HepG2 (cell line): ENCODE results near the gene LGALS14. TPM values are rescaled to one million over a fixed set of nuclear protein-coding genes. Genes with fewer than 3 reads are reported as not detected.

ENCODE experiments used
- ATAC-seq: fragments of 200-7000 bp; cut with Tn5 transposase; 3 replicates; pipeline ENCODE4 v1.9.1; 2020; ENCODE audit warnings: mild to moderate bottlenecking, moderate library complexity
- BruUV-seq: library from RNA; stranded (reverse); fragments of 400-500 nt; replicated peaks from 2 replicates; lab custom pipeline; 2021; lab: Mats Ljungman, UMichigan
- CTCF ChIA-PET: fragments of 300-600 bp; formaldehyde crosslinking; extraction: SDS; loops from one replicate; lab custom pipeline; 2021; ENCODE audit warnings: low total read pairs, inconsistent platforms, low intra/inter-chr PET ratio; lab: Yijun Ruan, JAX
- POLR2A ChIA-PET: fragments of 350-600 bp; sonication (Branson Sonifier 250); formaldehyde crosslinking; loops from one replicate; lab custom pipeline; 2020; ENCODE audit warnings: antibody characterized with exemption, inconsistent platforms; lab: Yijun Ruan, JAX
- DNase-seq: peaks from one replicate; pipeline ENCODE4 v3.0.0-alpha.2; 2015; ENCODE audit warnings: low spot score
- FAIRE-seq: peaks from 3 replicates; lab custom pipeline; 2011; peaks lifted over from hg19 to GRCh38; lab: Jason Lieb, UNC
- H2AFZ ChIP-seq: one replicate; pipeline ENCODE4 v1.6.1; 2011; ENCODE audit warnings: low read length, inconsistent platforms
- H3K27ac ChIP-seq: fragments of 300-600 bp; 3 replicates; pipeline ENCODE4 v1.8.0; 2011; ENCODE audit warnings: mixed run types, mild to moderate bottlenecking, mixed read lengths, low read length, inconsistent platforms; ENCODE audit not compliant: insufficient read depth; ENCODE audit errors: extremely low read length
- H3K27me3 ChIP-seq, 2 experiments: fragments of 200-600 bp in 1 of 2; 2 replicates in 1 of 2; 3 replicates in 1 of 2; pipeline versions ENCODE4 v1.6.0 to v1.8.0; 2011; ENCODE audit warnings: low read length in 2 of 2, mild to moderate bottlenecking in 2 of 2, moderate library complexity in 2 of 2, inconsistent platforms in 1 of 2; ENCODE audit not compliant: insufficient read depth in 2 of 2, control insufficient read depth in 1 of 2
- H3K36me3 ChIP-seq, 2 experiments: fragments of 200-600 bp in 1 of 2; replicated peaks in 1 of 2; 2 replicates in 1 of 2; 3 replicates in 1 of 2; pipeline versions ENCODE4 v1.5.1 to v1.8.0; 2011; ENCODE audit warnings: low read length in 2 of 2, inconsistent platforms in 1 of 2; ENCODE audit not compliant: insufficient read depth in 2 of 2, control insufficient read depth in 1 of 2
- H3K4me1 ChIP-seq: 2 replicates; pipeline ENCODE4 v1.5.1; 2012; ENCODE audit warnings: low read length, inconsistent platforms; ENCODE audit not compliant: insufficient read depth
- H3K4me2 ChIP-seq: 2 replicates; pipeline ENCODE4 v1.6.0; 2011; ENCODE audit warnings: low read depth, low read length, inconsistent platforms
- H3K4me3 ChIP-seq, 3 experiments: fragments of 200-600 bp in 1 of 3; sonication (generic), shearing (Covaris generic) in 1 of 3; replicated peaks in 1 of 3; 2 replicates each; pipeline ENCODE4 v1.5.1; 2011 to 2016; ENCODE audit warnings: low read length in 3 of 3, inconsistent platforms in 2 of 3, low read depth in 2 of 3, mild to moderate bottlenecking in 2 of 3, control low read depth in 1 of 3, mixed read lengths in 1 of 3; ENCODE audit not compliant: insufficient read depth in 1 of 3
- H3K79me2 ChIP-seq: one replicate; pipeline ENCODE4 v1.6.1; 2011; ENCODE audit warnings: low read length, inconsistent platforms; ENCODE audit not compliant: insufficient read depth
- H3K9ac ChIP-seq: 2 replicates; pipeline ENCODE4 v1.6.0; 2011; ENCODE audit warnings: mild to moderate bottlenecking, low read depth, low read length, inconsistent platforms; ENCODE audit not compliant: insufficient read depth
- H3K9me3 ChIP-seq: 2 replicates; pipeline ENCODE4 v1.5.1; 2012; ENCODE audit warnings: mild to moderate bottlenecking, low read length
- H4K20me1 ChIP-seq: 2 replicates; pipeline ENCODE4 v1.6.0; 2011; ENCODE audit warnings: inconsistent platforms, mild to moderate bottlenecking, low read length, moderate library complexity; ENCODE audit not compliant: insufficient read depth
- CBX1 ChIP-seq: IDR thresholded peaks from one replicate; pipeline ENCODE4 v1.6.1; 2016; ENCODE audit warnings: antibody characterized with exemption, low read depth
- CEBPB ChIP-seq: IDR thresholded peaks from 2 replicates; pipeline ENCODE4 v1.6.1; 2011; ENCODE audit warnings: low read depth, low read length, improper control_type of control experiment, borderline replicate concordance
- HMG20B ChIP-seq: conservative IDR thresholded peaks from 2 replicates; pipeline ENCODE4 v1.6.1; 2016; ENCODE audit warnings: missing genetic modification reagents, missing compliant biosample characterization
- HNRNPUL1 ChIP-seq: fragments of 200-400 bp; formaldehyde crosslinking; IDR thresholded peaks from 2 replicates; pipeline ENCODE4 v1.6.1; 2017; ENCODE audit warnings: low read depth, mild to moderate bottlenecking, low read length, moderate library complexity
- IRF2 ChIP-seq: IDR thresholded peaks from 2 replicates; pipeline ENCODE4 v1.6.1; 2018; ENCODE audit warnings: missing genetic modification reagents, missing compliant biosample characterization
- RERE ChIP-seq: IDR thresholded peaks from 2 replicates; pipeline ENCODE4 v1.6.1; 2016; ENCODE audit warnings: low read depth, missing genetic modification reagents, missing compliant biosample characterization
- WGBS: methylation state at CpG from one replicate; pipeline ENCODE4 v1.1.6; 2017; ENCODE audit warnings: low lambda C conversion rate; 5-methylcytosine and 5-hydroxymethylcytosine counted together
- in situ Hi-C: cut with HindIII; loops from 2 replicates; pipeline ENCODE4 v1.10.0; 2017; ENCODE audit warnings: low pct_unique_long_range_greater_than_20kb; ENCODE audit not compliant: extremely low pct_ligation_motif_present
- intact Hi-C: fragments of 100-400 bp; cut with micrococcal nuclease; formaldehyde crosslinking; loops from one replicate; pipeline ENCODE4 v1.10.0; 2022; ENCODE audit not compliant: unreplicated experiment
- polyA plus RNA-seq, 8 experiments: library from polyadenylated mRNA; depleted of rRNA in 3 of 8; stranded (reverse) in 7 of 8; unstranded in 1 of 8; fragments of >200 nt; fragmentation: Illumina TruSeq in 4 of 8; extraction: Trizol in 4 of 8; gene quantifications; 2 replicates each; pipeline versions ENCODE4 v1.2.1 to v1.2.3, GENCODE V29; 2011 to 2016; ENCODE audit warnings: low read depth in 4 of 8, missing spikeins in 1 of 8, mixed read lengths in 1 of 8; ENCODE audit not compliant: insufficient read depth in 1 of 8
- total RNA-seq, 5 experiments: library from RNA; depleted of rRNA; stranded (reverse); fragments of >200 nt; fragmentation: Illumina TruSeq; extraction: Trizol; gene quantifications; 2 replicates each; pipeline ENCODE4 v1.2.3, GENCODE V29; 2016; ENCODE audit warnings: low read depth in 1 of 5

LGALS14 gene
- total and polyA plus RNA-seq, 2 of the 13 experiments (the other 11 are each of a cell fraction or from before 2014, with no cell fraction given) = not detected

- no peak for DNase-seq
- Histone ChIP-seq H3K27me3 (peaks cover 0 to 7% of the 10 kb centered on the region in 2 experiments; a peak in 1 of 5 replicates), H3K36me3 (no peaks in the 10 kb centered on the region), H3K9ac (no peak overlapping the region), H2AFZ (no peak overlapping the region), H3K4me1 (no peaks in the 10 kb centered on the region), H3K4me2 (no peak overlapping the region), H3K4me3 (no peak overlapping the region), H3K79me2 (no peaks in the 10 kb centered on the region), H3K27ac (no peak overlapping the region), H4K20me1 (no peaks in the 10 kb centered on the region), H3K9me3 (no peaks in the 10 kb centered on the region)
- WGBS = 4% methylated on average over 2 of the region's 2 CpGs
- POLR2A ChIA-PET = no interaction called here
- TF ChIP-seq HMG20B = no peak
- TF ChIP-seq HNRNPUL1 = no peak
- peak; percentile 61 for TF ChIP-seq CEBPB
- no peak for TF ChIP-seq IRF2 (CRISPR knock-in tag)
- no peak for TF ChIP-seq CBX1
- no peak for TF ChIP-seq RERE
- intact Hi-C loops = no loop called here
- in situ Hi-C loops = no loop called here
- FAIRE-seq = no peak
- BruUV-seq = no TSS peak
- no peak for ATAC-seq
- CTCF ChIA-PET = no interaction called here
These were observed 50.3 kb downstream of the LGALS14 start for GRCh38 chr19:39754544-39754943.
